Fibroblast of the aortic adventitia (primary cell): Measurements from ENCODE around the gene FCER2. TPM values are rescaled to one million over a fixed set of nuclear protein-coding genes. Genes with fewer than 3 reads are reported as not detected.

Source experiments
- DNase-seq: peaks from one replicate; pipeline ENCODE4 v3.0.0-alpha.2; 2010; ENCODE audit warnings: low read depth
- H3K4me3 ChIP-seq: 2 replicates; pipeline ENCODE4 v1.5.1; 2011; ENCODE audit warnings: low read depth, mild to moderate bottlenecking, control low read depth, low read length, moderate library complexity
- total RNA-seq: library from RNA; depleted of rRNA; stranded (reverse); fragments of >200 nt; gene quantifications from 2 replicates; pipeline ENCODE4 v1.2.3, GENCODE V29; 2012; ENCODE audit warnings: low replicate concordance
- TF ChIP-seq, protein P1 (sequence below): IDR thresholded peaks from 2 replicates; pipeline ENCODE4 v1.5.1; 2011; ENCODE audit warnings: mild to moderate bottlenecking, low read length, control low read depth, inconsistent platforms; ENCODE audit not compliant: insufficient read depth

Gene FCER2
- total RNA-seq, 1 donor = not detected

- no peak for DNase-seq
- H3K4me3 ChIP-seq = no peak overlapping the region
- TF ChIP-seq, protein P1, sequence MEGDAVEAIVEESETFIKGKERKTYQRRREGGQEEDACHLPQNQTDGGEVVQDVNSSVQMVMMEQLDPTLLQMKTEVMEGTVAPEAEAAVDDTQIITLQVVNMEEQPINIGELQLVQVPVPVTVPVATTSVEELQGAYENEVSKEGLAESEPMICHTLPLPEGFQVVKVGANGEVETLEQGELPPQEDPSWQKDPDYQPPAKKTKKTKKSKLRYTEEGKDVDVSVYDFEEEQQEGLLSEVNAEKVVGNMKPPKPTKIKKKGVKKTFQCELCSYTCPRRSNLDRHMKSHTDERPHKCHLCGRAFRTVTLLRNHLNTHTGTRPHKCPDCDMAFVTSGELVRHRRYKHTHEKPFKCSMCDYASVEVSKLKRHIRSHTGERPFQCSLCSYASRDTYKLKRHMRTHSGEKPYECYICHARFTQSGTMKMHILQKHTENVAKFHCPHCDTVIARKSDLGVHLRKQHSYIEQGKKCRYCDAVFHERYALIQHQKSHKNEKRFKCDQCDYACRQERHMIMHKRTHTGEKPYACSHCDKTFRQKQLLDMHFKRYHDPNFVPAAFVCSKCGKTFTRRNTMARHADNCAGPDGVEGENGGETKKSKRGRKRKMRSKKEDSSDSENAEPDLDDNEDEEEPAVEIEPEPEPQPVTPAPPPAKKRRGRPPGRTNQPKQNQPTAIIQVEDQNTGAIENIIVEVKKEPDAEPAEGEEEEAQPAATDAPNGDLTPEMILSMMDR = no peak
These were observed 39.3 kb downstream of the FCER2 start for GRCh38 chr19:7662657-7663056.

GRCh38 chr19:7661744-7662538, 40.0 kb downstream of the FCER2 start:
- no peak for DNase-seq
- TF ChIP-seq, protein P1 = no peak

GRCh38 chr19:7658219-7658686, 43.7 kb downstream of the FCER2 start:
- DNase-seq = no peak
- TF ChIP-seq, protein P1 = no peak
- H3K4me3 ChIP-seq = no peak overlapping the region

More at GRCh38 chr19:7661744-7662538, 40.0 kb downstream of the FCER2 start:
- H3K4me3 ChIP-seq = no peak overlapping the region

GRCh38 chr19:7657131-7657751, 44.7 kb downstream of the FCER2 start:
- TF ChIP-seq, protein P1 = no peak
- no peak for DNase-seq
- no peak overlapping the region for H3K4me3 ChIP-seq

DNA sequence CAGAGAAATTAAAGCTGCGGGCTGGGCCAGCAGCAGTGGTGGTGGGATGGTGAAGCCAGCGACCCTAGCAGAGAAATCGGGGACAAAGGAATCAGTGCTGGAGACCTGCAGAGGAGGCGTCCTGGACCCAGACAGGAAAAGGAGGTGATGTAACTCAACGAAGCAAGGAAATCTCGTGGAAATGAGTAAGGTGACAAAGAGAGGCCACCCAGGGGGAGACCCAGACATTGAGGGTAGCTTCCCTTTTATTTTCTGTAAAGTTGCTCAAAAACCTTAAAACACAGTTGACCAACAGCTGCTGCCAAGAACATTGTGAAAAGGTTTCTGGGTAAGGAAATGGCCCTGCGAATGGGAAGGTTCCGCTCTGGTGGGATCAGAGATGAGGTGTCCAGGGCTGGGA, 46.4 kb downstream of the FCER2 start:
- TF ChIP-seq, protein P1 = no peak
- H3K4me3 ChIP-seq = no peak overlapping the region
- no peak for DNase-seq

- TF ChIP-seq, protein P1 = no peak
These were observed 47.5 kb downstream of the FCER2 start for GRCh38 chr19:7654401-7654800.

More at GRCh38 chr19:7654401-7654800, 47.5 kb downstream of the FCER2 start:
- no peak overlapping the region for H3K4me3 ChIP-seq
- DNase-seq = peak; percentile 19
